ENCODE data around the gene TRHDE. TPM values are rescaled to one million over a fixed set of nuclear protein-coding genes. Genes with fewer than 3 reads are reported as not detected.
"Not testable (repeated sequence)": the region's sequence is repeated elsewhere in the genome, so short reads cannot be mapped to it uniquely, and the experiment has no call there.

TRHDE gene
- total RNA-seq, 4 donors from 2014 or later: under 0.01 to 0.95 (median 0.50) TPM; not detected in 1

DNA sequence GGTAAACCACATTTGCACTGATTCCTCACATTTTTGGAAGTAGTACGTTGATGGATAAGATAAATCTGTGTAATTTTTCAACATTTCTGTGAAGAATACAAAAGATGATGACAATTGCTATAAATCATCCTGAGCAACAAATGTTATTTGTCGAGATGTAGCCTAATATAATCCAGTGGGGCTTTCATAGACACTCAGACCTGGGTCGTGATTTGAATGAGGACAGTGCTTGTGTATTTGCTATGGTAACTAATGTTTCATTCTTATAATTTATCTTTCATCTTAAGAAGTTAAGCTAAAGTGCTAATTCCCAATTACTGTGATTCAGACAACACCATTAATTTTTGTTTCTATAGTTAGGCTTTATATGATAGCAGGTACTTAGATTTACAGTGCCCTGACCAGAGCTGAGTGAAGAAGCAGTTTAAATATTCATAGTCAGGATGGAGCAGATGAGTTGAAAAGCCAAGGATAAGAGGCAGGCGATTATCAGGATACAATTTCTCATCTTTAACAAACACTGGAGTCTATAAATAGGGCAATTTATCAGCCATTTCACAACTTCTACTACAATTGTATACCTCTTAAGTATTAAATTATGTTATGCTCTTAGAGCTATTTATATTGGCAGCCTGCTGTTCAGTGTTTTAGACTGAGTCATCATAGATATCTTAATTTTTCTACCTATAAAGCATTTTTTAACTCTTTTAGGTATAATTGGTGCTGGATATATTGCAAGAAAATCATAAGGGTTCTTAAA lies 359.9 kb downstream of the TRHDE start:
- intact Hi-C loops (cut with DNase I): no loop called here
- no peaks in the 10 kb centered on the region for H3K36me3 ChIP-seq
- H3K27ac ChIP-seq: no peak overlapping the region
- TF ChIP-seq, protein P1, sequence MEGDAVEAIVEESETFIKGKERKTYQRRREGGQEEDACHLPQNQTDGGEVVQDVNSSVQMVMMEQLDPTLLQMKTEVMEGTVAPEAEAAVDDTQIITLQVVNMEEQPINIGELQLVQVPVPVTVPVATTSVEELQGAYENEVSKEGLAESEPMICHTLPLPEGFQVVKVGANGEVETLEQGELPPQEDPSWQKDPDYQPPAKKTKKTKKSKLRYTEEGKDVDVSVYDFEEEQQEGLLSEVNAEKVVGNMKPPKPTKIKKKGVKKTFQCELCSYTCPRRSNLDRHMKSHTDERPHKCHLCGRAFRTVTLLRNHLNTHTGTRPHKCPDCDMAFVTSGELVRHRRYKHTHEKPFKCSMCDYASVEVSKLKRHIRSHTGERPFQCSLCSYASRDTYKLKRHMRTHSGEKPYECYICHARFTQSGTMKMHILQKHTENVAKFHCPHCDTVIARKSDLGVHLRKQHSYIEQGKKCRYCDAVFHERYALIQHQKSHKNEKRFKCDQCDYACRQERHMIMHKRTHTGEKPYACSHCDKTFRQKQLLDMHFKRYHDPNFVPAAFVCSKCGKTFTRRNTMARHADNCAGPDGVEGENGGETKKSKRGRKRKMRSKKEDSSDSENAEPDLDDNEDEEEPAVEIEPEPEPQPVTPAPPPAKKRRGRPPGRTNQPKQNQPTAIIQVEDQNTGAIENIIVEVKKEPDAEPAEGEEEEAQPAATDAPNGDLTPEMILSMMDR (IDR thresholded peaks at IDR 0.05): no peak
- no peak for TF ChIP-seq POLR2A (IDR thresholded peaks at IDR 0.05)
- no peaks in the 10 kb centered on the region for H3K9me3 ChIP-seq
- 36% methylated on average over 4 of the region's 4 CpGs for WGBS, 2 donors
- H3K4me3 ChIP-seq: no peak overlapping the region
- no peaks in the 10 kb centered on the region for H3K4me1 ChIP-seq
- H3K27me3 ChIP-seq: no peaks in the 10 kb centered on the region
- no peak for DNase-seq

DNA sequence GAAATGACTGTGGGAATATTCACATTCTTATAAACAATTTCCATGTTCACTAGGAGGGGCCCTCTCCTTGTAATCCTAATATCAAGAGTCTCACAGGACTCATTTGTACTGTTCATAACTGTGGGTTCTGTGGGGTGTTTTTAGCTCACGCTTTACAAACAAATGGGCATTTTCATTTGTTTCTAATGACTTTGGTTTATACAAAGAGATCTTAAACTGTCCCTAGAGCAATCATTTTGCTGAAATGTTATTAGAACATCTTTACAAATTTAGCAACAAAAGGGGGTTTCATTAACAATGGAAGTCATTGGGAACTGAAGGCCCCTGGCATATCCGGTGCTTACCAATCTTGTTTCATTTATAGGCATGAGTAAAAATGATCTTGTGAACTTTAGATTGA lies 370.5 kb downstream of the TRHDE start:
- no peaks in the 10 kb centered on the region for H3K9me3 ChIP-seq
- no peaks in the 10 kb centered on the region for H3K27me3 ChIP-seq
- intact Hi-C loops (cut with DNase I): no loop called here
- no peaks in the 10 kb centered on the region for H3K4me1 ChIP-seq
- no peak overlapping the region for H3K4me3 ChIP-seq
- H3K27ac ChIP-seq: no peak overlapping the region
- no peaks in the 10 kb centered on the region for H3K36me3 ChIP-seq
- 76% methylated on average over 2 of the region's 2 CpGs for WGBS, 2 donors
- no peak for DNase-seq
- no peak for TF ChIP-seq POLR2A (IDR thresholded peaks at IDR 0.05)
- TF ChIP-seq, protein P1 (IDR thresholded peaks at IDR 0.05): no peak

DNA sequence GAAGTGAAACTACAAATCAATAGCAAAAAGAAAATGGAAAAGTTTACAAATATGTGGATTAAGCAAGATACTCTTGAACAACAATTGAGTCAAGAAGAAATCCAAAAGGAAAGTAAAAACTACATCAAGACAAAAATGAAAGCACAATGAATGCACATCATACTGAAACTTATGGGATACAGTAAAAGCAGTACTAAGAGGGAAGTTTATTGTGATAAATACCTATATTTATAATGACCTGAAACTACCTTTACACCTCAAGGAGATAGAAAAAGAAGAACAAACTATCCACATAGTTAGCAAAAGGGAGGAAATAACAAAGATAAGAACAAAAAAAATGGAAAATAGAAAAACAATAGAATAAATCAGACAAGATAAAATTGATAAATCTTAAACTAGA lies 375.0 kb downstream of the TRHDE start:
- TF ChIP-seq POLR2A (IDR thresholded peaks at IDR 0.05): no peak
- TF ChIP-seq, protein P1 (IDR thresholded peaks at IDR 0.05): no peak
- Histone ChIP-seq H3K36me3 (no peaks in the 10 kb centered on the region), H3K4me3 (no peak overlapping the region), H3K9me3 (no peaks in the 10 kb centered on the region), H3K4me1 (no peaks in the 10 kb centered on the region), H3K27ac (no peak overlapping the region), H3K27me3 (no peaks in the 10 kb centered on the region)
- DNase-seq: no peak
- intact Hi-C loops (cut with DNase I): no loop called here

DNA sequence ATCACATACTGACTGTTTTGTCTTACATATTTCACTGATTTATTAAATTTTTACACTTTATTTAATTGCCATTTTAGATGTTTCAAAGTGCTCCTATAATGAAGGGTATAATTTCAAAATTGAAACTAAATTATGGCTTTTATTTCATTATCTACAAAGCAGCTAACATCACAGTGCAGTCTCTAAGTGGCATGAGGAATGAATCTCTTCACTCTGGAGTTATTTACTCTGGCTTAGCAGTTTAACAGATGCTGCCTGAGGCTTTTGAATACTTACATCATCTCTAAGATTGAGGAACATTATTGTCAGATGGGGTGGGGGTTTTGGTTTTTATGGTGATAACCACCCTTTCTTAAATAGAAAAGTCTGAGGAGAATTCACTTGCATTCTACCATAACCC lies 386.4 kb downstream of the TRHDE start:
- DNase-seq: no peak
- no peak for TF ChIP-seq POLR2A (IDR thresholded peaks at IDR 0.05)
- TF ChIP-seq, protein P1 (IDR thresholded peaks at IDR 0.05): no peak
- Histone ChIP-seq H3K36me3 (no peaks in the 10 kb centered on the region), H3K27ac (no peak overlapping the region), H3K27me3 (no peaks in the 10 kb centered on the region), H3K4me1 (no peaks in the 10 kb centered on the region), H3K4me3 (no peak overlapping the region), H3K9me3 (no peaks in the 10 kb centered on the region)
- intact Hi-C loops (cut with DNase I): no loop called here

DNA sequence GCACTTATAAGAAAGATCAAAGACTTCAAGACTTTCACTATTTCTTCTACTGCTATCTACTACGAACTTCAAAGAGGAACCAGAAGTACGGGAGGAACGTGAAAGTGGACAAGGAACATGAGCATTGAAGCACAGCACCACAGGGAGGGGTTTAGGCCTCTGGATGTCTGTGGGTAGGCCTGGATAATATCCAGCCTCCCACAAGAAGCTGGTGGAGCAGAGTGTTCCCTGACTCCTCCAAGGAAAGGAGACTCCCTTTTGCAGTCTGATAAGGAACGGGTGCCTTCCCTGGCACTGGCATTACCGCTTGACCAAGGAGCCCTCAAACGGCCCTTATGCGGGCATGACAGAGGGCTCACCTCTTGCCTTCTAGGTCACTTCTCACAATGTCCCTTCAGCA lies 388.0 kb downstream of the TRHDE start:
- H3K36me3 ChIP-seq; H3K27ac ChIP-seq; H3K4me1 ChIP-seq; H3K27me3 ChIP-seq; DNase-seq; H3K4me3 ChIP-seq; H3K9me3 ChIP-seq; intact Hi-C loops (cut with DNase I): not testable (repeated sequence)
- 74 to 86% methylated on average over 7 of the region's 7 CpGs for WGBS, 2 donors

DNA sequence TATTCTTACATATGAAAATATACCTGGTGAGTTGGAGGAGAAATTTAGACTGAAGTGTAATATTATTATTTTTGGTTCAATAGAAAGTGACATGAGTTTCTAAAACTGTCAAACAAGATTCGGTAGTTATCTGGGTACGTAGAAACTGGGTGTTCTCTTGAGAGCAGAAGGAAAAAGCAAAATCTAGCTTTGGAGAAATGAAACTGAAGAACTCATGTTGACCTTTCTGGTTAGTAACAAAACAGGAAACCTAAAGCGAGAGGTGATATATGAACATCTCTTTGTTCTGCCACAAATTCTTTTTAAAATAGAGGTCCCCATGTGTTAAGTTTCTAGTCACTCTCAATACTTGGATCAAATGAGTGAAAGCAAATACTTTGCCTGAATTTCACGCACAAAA lies 401.7 kb downstream of the TRHDE start:
- 54 to 68% methylated on average over 4 of the region's 4 CpGs for WGBS, 2 donors
- DNase-seq: no peak
- Histone ChIP-seq H3K36me3 (no peaks in the 10 kb centered on the region), H3K4me3 (no peak overlapping the region), H3K4me1 (no peaks in the 10 kb centered on the region), H3K9me3 (no peaks in the 10 kb centered on the region), H3K27me3 (no peaks in the 10 kb centered on the region), H3K27ac (no peak overlapping the region)
- intact Hi-C loops (cut with DNase I): no loop called here
- TF ChIP-seq, protein P1 (IDR thresholded peaks at IDR 0.05): no peak
- no peak for TF ChIP-seq POLR2A (IDR thresholded peaks at IDR 0.05)
